Fibroblast of the aortic adventitia (primary cell): ENCODE data around the gene SCD. TPM values are rescaled to one million over a fixed set of nuclear protein-coding genes. Genes with fewer than 3 reads are reported as not detected.

Experiments used
- DNase-seq: peaks from one replicate; pipeline ENCODE4 v3.0.0-alpha.2; 2010; ENCODE audit warnings: low read depth
- H3K4me3 ChIP-seq: 2 replicates; pipeline ENCODE4 v1.5.1; 2011; ENCODE audit warnings: low read depth, mild to moderate bottlenecking, control low read depth, low read length, moderate library complexity
- CTCF ChIP-seq: IDR thresholded peaks from 2 replicates; pipeline ENCODE4 v1.5.1; 2011; ENCODE audit warnings: mild to moderate bottlenecking, low read length, control low read depth, inconsistent platforms; ENCODE audit not compliant: insufficient read depth
- total RNA-seq: library from RNA; depleted of rRNA; stranded (reverse); fragments of >200 nt; gene quantifications from 2 replicates; pipeline ENCODE4 v1.2.3, GENCODE V29; 2012; ENCODE audit warnings: low replicate concordance

Gene SCD
- total RNA-seq, 1 donor: 99.9 TPM

GRCh38 chr10:100338434-100339036, 8.5 kb upstream of the SCD start:
- DNase-seq: peak; percentile 65
- peak; percentile 95 for TF ChIP-seq CTCF
- H3K4me3 ChIP-seq: no peak overlapping the region

DNA sequence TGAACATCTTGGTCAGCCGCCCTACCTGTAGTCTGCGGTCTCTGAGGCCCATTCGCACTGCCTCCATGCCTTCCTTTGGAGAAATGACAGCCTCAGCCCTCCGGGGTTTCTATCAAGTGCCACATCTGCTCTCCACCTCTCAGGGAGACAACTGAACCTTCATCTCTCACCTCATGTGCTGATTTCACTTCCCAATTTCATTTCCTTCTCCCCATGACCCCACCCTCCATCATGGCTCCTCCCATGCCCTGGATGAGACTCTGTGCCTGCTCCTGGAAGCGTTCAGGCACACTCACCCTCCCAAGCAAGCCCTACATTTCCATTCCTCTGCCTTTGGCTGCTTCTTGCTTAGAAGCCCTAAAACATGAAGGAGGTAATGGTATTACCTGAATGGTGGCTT, 7.8 kb upstream of the SCD start:
- TF ChIP-seq CTCF: no peak
- H3K4me3 ChIP-seq: no peak overlapping the region
- DNase-seq: no peak

- peak; percentile 44 for DNase-seq
- no peak for TF ChIP-seq CTCF
- no peak overlapping the region for H3K4me3 ChIP-seq
Observed at GRCh38 chr10:100340948-100341847, 5.8 kb upstream of the SCD start.

DNA sequence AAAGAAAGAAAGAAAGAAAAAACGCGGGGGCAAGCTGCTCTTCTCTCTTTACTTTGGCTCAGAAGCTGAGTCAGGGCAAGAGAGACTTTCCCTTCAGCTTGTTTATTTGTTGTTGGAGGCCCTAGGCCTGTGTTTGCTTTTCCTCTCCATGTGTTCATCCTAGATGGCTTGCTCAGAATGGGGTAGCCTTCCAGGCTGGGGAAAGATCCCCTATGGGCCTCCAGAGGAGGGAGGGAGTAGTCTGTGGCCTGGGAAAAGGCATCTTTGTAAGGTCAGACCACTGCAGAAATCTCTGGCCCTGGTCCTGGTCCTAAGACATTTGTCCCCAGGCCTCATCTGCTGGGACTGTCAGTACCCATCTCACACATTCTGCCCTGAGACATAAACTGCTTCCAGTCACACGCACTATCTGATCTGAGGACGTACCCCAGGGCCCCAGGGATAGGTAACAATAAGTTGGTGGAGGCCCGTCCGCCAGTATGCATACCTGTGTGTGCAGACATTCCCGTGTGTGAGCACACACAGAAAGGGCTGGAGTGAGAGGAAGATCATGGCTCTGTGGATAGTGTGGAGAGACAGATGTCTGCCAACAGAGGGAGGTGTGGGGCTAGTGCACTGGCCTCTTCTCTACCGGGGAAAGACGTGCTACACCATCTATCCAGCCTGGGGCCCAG, 4.9 kb upstream of the SCD start:
- no peak overlapping the region for H3K4me3 ChIP-seq
- TF ChIP-seq CTCF: peak; percentile 73
- peak; percentile 58 for DNase-seq

GRCh38 chr10:100342627-100342972, 4.4 kb upstream of the SCD start:
- H3K4me3 ChIP-seq: no peak overlapping the region
- TF ChIP-seq CTCF: no peak

GRCh38 chr10:100344241-100344788, 2.7 kb upstream of the SCD start:
- no peak for DNase-seq
- TF ChIP-seq CTCF: no peak
- H3K4me3 ChIP-seq: no peak overlapping the region

More at GRCh38 chr10:100342627-100342972, 4.4 kb upstream of the SCD start:
- DNase-seq: no peak
